Measurements from ENCODE around the gene MYB. TPM values are rescaled to one million over a fixed set of nuclear protein-coding genes. Genes with fewer than 3 reads are reported as not detected.

Gene MYB
- total RNA-seq, 3 donors from 2014 or later = 1.1 to 61.9 (median 37.0) TPM

DNA sequence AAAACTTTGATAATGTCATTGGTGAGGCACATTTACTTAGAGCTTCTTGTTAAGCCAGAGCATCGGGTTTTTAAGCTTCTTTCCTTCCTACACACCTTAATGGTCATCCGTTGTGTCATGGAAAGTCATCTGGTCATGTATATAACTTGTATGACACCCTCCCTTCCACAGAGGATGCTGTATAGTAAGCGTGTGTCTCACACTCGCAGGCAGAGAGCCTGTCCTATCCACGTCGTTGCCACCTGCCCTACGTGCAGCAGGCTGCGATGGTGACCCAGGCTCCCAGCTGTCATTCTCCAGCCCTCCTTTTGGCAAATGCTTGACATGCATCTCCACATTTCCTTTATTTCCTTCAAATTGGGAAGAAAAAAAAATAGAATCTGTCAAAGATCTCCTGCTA lies 85.6 kb downstream of the MYB start:
- no peaks in the 10 kb centered on the region for H3K4me1 ChIP-seq
- TF ChIP-seq POLR2A (IDR thresholded peaks at IDR 0.05) = no peak
- no peak for TF ChIP-seq POLR2AphosphoS5 (IDR thresholded peaks at IDR 0.05)
- TF ChIP-seq CTCF (IDR thresholded peaks at IDR 0.05) = no peak
- no peak for DNase-seq (ENCODE audit: low spot score in 2 of 2)
- no peak overlapping the region for H3K27ac ChIP-seq
- intact Hi-C loops (cut with DNase I; ENCODE audit: low total_unique reads) = no loop called here
- no peaks in the 10 kb centered on the region for H3K27me3 ChIP-seq
- no peak overlapping the region for H3K4me3 ChIP-seq
- no peaks in the 10 kb centered on the region for H3K9me3 ChIP-seq
- no peaks in the 10 kb centered on the region for H3K36me3 ChIP-seq

DNA sequence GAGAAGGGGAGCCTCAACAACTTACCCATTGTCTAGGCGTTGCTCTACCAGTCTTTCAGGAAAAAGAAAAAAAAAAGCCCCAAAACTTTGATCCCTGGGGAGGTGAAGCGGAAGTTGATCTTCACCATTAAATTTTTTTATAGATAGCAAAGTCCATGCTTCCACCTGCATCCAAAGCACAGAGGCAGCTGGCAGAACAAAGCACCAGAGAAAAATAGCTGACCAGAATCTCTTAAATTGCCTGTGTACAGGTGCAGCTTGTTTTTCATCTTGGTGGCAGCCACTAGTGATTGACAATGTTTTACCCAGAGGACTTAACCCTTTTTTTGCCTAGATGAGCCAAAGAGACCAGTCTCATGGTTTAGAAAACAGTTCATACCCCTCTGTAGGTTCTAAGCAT lies 86.0 kb downstream of the MYB start:
- Histone ChIP-seq H3K4me3 (no peak overlapping the region), H3K36me3 (no peaks in the 10 kb centered on the region), H3K4me1 (no peaks in the 10 kb centered on the region), H3K9me3 (no peaks in the 10 kb centered on the region), H3K27ac (no peak overlapping the region), H3K27me3 (no peaks in the 10 kb centered on the region)
- intact Hi-C loops (cut with DNase I; ENCODE audit: low total_unique reads) = no loop called here
- no peak for DNase-seq (ENCODE audit: low spot score in 2 of 2)
- TF ChIP-seq POLR2AphosphoS5 (IDR thresholded peaks at IDR 0.05) (no peak), POLR2A (IDR thresholded peaks at IDR 0.05) (no peak), CTCF (IDR thresholded peaks at IDR 0.05) (no peak)

DNA sequence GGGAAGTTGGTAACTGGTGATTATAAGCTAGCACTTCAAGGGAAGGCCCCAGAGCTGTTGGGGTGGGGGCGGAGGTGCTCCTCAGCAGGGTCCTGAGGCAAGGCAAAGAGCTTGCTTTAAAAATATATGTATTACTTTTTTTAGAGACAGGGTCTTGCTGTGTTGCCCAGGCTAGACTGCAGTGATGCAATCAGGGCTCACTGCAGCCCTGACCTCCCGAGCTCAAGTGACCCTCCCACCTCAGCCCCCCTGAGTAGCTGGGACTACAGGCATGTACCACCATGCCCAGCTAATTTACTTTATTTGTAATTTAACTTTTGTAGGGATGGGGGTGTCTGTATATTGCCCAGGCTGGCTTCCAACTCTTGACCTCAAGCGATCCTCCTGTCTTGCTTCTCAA lies 87.2 kb downstream of the MYB start:
- no peak overlapping the region for H3K27ac ChIP-seq
- no peaks in the 10 kb centered on the region for H3K9me3 ChIP-seq
- intact Hi-C loops (cut with DNase I; ENCODE audit: low total_unique reads) = no loop called here
- H3K4me1 ChIP-seq = no peaks in the 10 kb centered on the region
- DNase-seq (ENCODE audit: low spot score in 2 of 2) = no peak
- H3K4me3 ChIP-seq = no peak overlapping the region
- no peaks in the 10 kb centered on the region for H3K36me3 ChIP-seq
- no peaks in the 10 kb centered on the region for H3K27me3 ChIP-seq
- TF ChIP-seq CTCF (IDR thresholded peaks at IDR 0.05) (no peak), POLR2A (IDR thresholded peaks at IDR 0.05) (no peak), POLR2AphosphoS5 (IDR thresholded peaks at IDR 0.05) (no peak)

DNA sequence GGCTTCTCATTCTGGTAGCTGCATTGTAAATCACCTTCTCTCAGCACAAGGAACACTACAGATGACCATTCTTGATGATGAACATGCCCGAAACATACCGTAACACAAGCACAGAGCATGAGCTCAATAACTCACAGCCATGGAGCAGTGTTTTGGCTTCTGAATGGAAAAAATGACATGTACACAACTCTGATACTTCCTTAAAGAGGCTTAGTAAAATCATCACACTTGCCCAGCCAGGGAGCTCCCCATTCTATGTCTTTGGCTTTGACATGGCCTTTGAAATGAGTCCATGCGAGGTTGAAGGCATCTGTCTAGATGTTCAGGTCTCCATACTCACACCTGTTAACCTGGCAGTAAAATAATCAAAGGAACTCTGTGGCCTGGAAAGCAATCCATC lies 87.6 kb downstream of the MYB start:
- H3K36me3 ChIP-seq = no peaks in the 10 kb centered on the region
- TF ChIP-seq CTCF (IDR thresholded peaks at IDR 0.05) (no peak), POLR2AphosphoS5 (IDR thresholded peaks at IDR 0.05) (no peak), POLR2A (IDR thresholded peaks at IDR 0.05) (no peak)
- no peak overlapping the region for H3K4me3 ChIP-seq
- H3K27me3 ChIP-seq = no peaks in the 10 kb centered on the region
- DNase-seq (ENCODE audit: low spot score in 2 of 2) = no peak
- intact Hi-C loops (cut with DNase I; ENCODE audit: low total_unique reads) = no loop called here
- H3K27ac ChIP-seq = no peak overlapping the region
- H3K4me1 ChIP-seq = no peaks in the 10 kb centered on the region
- H3K9me3 ChIP-seq = no peaks in the 10 kb centered on the region

Other genes with a start within 250 kb of the MYB start
- gene ALDH8A1, start 231.2 kb upstream of the MYB start, total RNA-seq = 1 to 10 TPM in 1 of 3 donors, under 1 TPM in 2; 0.66 to 1.5 (median 0.80) TPM
- gene HBS1L, start 126.5 kb upstream of the MYB start, total RNA-seq = 10 to 100 TPM; 42.0 to 55.5 (median 52.0) TPM